SJCRH30 (cell line): Measurements from ENCODE around the gene UGT1A4. TPM values are rescaled to one million over a fixed set of nuclear protein-coding genes. Genes with fewer than 3 reads are reported as not detected.

Experiments used
- total RNA-seq: library from RNA; depleted of rRNA; stranded (reverse); fragments of >200 nt; shearing (Covaris generic); gene quantifications from 2 replicates; pipeline ENCODE4 v1.2.3, GENCODE V29; 2014; rRNA removed

The UGT1A4 gene
- total RNA-seq, 1 experiment from 2014 or later = not detected

Other genes with a start within 250 kb of the UGT1A4 start
- 35.0 and 38.4 TPM in 2 replicates for gene USP40, start 152.0 kb upstream of the UGT1A4 start, total RNA-seq
- gene UGT1A8, start 101.1 kb upstream of the UGT1A4 start, total RNA-seq = not detected in 2 replicates
- not detected in 2 replicates for gene UGT1A10, start 82.3 kb upstream of the UGT1A4 start, total RNA-seq
- gene UGT1A9, start 46.8 kb upstream of the UGT1A4 start, total RNA-seq = not detected in 2 replicates
- not detected in 2 replicates for gene UGT1A7, start 36.8 kb upstream of the UGT1A4 start, total RNA-seq
- gene UGT1A6, start 25.8 kb upstream of the UGT1A4 start, total RNA-seq = not detected in 2 replicates
- gene UGT1A5, start 5.8 kb upstream of the UGT1A4 start, total RNA-seq = not detected in 2 replicates
- not detected in 2 replicates for gene UGT1A3, start 10.3 kb downstream of the UGT1A4 start, total RNA-seq
- gene UGT1A1, start 41.5 kb downstream of the UGT1A4 start, total RNA-seq = not detected in 2 replicates
- gene MROH2A, start 59.6 kb downstream of the UGT1A4 start, total RNA-seq = not detected in 2 replicates
- gene HJURP, start 135.8 kb downstream of the UGT1A4 start, total RNA-seq = 86.1 and 90.8 TPM in 2 replicates
- 0.10 and 0.18 TPM in 2 replicates for gene TRPM8, start 198.6 kb downstream of the UGT1A4 start, total RNA-seq